GM18909 (cell line): Measurements from ENCODE around the gene TMEM201.

Source experiments
- ATAC-seq: cut with Tn5 transposase; IDR thresholded peaks from one replicate; pipeline ENCODE4 v1.9.1; 2021; ENCODE audit warnings: mild to moderate bottlenecking; ENCODE audit not compliant: unreplicated experiment, poor library complexity

The TMEM201 gene

DNA sequence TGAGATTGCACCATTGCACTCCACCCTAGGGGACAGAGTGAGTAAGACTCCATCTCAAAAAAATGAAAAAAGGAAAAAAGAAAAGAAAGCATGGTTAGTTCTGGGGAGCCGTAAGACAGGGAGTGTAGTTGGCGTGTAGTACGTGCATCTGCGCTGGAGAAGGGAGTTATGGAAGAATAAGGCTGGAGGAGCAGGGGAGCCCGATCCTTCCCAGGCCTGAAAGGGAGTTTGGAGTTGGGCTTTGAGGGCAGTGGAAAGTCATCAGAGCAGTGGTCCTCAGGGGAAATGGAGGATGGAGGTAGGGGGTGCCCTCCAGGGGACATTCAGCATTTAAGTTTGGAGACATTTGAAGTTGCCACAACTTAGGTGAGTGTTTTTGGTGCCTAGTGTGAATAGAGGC lies 11.3 kb upstream of the TMEM201 start:
- no peak for ATAC-seq

DNA sequence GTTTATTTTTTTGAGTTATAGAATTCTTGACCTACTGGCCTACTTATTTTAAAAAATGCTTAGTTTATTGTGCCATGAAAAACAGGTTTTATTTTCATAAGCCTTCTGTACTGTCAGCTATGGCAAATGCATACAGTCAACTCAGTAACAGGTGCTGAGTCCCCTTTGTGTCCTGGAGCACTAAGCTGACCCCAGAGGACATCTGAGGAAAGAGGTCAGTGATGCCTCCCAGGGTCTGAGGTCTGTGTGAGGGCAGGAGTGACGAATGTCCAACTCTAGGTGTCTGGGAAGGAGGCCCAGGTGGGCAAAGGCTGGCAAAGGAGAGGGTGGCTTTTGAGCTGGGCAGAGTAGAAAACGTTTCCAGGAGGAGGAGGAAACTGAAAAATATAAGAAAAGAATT lies 7.8 kb upstream of the TMEM201 start:
- no peak for ATAC-seq

GRCh38 chr1:9586147-9586766 lies 2.5 kb upstream of the TMEM201 start:
- no peak for ATAC-seq

- peak; percentile 6 for ATAC-seq
Measured at GRCh38 chr1:9589144-9589718, 520 bp downstream of the TMEM201 start.

DNA sequence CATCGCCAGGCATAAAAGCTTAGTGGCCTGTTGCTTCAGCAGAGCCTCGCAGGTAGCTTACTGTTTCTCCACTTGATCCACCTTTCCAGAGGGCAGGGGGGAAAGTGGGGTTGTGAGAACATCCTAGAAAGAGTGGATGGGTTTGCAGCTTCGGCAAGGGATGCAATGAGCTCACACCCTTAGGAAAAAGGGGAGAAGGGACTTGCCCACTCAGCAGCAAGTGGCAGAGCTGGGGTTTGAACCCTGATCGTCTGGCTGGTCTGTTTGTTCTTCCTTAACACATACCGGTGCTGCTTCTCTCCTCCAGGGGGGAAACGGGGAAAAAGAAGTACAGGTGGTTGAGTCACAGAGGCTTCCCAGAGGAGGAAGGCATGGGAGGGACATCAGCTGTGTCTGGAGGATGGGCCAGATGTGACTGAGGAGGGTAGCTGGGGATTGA lies 1.0 kb downstream of the TMEM201 start:
- ATAC-seq: no peak

- no peak for ATAC-seq
Measured at GRCh38 chr1:9590201-9590600, 1.5 kb downstream of the TMEM201 start.

DNA sequence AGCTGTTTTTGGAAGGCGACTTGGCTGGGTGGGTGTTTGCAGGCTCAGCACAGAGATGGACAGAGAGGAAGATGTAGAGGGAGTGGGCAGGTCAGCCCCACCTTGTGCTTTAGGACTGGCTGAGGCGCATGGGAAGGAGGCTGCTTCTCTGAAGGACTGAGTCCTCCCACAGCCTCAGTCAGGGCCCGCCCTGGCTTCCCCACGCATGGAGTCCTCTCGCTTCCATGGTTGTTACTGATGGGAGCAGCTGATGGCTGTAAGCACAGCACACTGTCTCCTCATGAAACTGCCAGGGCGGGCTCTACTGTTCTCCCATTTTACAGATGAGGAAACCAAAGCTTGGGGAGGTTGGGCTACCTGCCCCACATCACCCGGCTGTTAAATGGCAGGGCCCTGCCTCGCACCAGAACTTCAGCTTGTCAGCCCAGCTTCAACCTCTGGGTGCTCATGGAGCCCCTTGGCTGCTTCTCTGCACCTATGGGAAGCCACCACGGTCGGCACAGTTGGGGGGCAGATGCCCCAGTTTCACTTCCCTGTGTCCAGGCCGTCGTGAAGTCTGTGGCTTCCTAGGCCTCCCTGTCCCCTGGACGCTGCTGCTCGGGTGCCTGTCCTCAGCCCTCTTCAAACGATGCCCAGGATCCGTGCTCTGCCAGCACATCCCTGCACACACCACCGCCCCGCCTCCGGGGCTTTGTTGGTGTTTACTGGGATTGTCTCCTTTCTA lies 2.4 kb downstream of the TMEM201 start:
- no peak for ATAC-seq

DNA sequence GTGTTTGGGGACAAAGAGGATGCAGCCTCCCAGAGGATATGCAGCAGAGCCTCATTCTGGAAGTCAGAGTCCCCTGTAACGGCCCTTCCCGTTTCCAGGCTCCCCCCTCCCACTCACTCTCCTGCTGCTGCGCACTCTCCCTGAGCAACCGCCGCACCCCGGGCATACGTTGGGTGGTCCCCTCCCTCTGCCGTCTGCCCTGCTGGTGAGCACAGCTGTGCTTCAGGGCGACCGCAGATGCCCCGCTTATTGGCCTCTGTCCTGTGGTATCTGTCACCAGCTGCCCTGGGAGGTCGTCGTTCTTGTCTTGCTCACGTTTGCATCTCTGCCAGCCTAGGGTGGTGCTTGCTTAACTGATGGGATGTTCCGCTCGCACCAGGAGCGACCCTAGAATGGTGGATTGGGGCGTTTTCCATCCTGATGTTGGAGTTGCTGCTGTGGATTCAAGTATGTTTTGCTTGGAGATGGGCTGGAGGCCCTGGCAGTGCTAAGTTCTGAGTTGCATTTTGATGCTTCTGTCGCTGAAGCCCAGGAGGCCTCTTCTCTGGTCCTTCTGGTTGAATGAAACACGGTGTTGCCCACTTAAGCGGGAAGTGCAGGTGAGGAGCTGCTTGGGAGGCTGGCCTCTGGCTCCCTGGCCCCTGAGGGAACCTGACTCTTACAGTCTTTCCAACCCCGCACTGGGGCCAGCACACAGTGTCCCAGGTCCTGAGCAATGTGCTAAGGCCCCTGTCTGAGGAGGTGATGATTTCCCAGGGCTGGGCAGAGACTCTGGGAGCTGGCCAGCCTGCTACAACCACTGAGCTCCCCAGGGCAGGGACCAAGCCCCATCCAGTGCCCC lies 3.2 kb downstream of the TMEM201 start:
- ATAC-seq: no peak

- no peak for ATAC-seq
Measured at GRCh38 chr1:9592510-9593075, 3.9 kb downstream of the TMEM201 start.

- ATAC-seq: no peak
Measured at GRCh38 chr1:9593147-9593491, 4.4 kb downstream of the TMEM201 start.

DNA sequence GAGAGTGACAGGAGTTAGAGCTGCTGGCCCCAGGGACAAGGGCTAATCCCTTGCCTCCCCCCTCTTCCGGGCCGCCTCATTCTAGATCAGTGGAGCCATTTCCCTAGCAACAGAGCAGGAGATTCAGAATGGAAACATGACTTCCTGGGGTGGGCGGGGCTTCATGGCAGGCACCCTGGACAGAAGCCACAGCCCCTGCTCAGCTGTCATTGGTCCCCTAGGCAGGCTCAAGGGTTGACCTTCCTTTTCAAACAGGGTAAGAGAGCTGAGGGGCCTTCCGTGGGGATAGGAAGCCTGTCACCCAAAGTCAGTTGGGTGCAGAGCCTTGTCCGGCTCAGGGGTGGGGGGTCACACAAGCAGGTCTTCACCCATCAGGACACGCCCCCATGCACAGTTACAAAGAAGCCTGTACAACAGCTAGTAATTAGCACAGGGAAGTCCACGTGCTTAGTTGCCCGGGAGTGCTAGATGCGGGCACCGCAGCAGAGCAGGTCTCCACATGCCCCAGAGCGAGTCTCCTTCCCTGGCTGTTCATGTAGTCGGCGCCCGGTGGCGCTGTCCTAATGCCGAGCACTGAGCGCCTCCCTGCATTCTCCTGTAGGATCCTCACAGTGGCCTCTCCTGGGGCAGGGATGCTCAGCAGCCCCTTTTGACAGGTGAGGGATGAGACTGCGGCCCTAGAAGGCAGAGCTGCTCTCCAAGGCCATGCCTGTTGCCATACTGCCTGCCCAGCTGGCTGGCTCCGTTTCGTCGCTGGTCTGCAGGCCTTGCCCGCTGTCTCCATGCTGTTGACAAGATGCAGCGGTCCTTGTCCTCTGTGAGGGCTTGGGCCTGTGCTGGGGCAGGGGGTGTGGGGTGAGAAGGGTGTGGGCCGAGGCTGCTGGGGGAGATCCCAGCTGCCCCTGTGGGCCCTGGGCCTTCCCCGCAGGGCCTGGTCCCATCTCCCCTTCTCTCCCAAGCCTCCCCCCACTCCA lies 5.1 kb downstream of the TMEM201 start:
- ATAC-seq: no peak

- ATAC-seq: no peak
Measured at GRCh38 chr1:9594471-9595155, 5.9 kb downstream of the TMEM201 start.

- ATAC-seq: no peak
Measured at GRCh38 chr1:9595156-9595967, 6.7 kb downstream of the TMEM201 start.

GRCh38 chr1:9595968-9596340 lies 7.2 kb downstream of the TMEM201 start:
- no peak for ATAC-seq

DNA sequence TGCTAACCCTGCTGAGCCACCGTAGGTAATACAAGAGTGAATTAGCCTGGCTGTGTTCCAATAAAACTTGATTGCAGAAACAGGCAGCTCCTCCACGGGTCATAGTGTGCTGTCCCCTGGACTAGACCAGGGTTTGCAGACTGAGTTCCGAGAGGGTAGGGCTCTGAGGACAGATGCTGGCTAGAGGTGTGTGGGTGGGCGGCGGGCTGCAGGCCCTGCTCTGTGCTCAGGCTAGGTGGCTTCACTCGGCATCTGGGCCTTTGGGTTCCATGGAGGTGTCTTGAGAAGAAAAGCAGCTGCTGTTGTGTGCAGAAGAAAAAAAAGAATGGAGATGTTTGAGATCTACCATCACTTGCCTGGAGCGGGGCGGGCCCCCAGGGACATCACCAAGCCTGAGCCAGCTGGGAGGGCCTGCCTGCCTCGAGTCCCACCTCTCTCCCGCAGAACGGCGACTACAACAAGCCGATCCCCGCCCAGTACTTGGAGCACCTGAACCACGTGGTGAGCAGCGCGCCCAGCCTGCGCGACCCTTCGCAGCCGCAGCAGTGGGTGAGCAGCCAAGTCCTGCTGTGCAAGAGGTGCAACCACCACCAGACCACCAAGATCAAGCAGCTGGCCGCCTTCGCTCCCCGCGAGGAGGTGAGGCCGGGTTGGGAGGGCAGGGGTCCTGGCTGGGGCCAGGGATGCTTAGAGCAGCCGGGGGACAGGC lies 7.9 kb downstream of the TMEM201 start:
- no peak for ATAC-seq

DNA sequence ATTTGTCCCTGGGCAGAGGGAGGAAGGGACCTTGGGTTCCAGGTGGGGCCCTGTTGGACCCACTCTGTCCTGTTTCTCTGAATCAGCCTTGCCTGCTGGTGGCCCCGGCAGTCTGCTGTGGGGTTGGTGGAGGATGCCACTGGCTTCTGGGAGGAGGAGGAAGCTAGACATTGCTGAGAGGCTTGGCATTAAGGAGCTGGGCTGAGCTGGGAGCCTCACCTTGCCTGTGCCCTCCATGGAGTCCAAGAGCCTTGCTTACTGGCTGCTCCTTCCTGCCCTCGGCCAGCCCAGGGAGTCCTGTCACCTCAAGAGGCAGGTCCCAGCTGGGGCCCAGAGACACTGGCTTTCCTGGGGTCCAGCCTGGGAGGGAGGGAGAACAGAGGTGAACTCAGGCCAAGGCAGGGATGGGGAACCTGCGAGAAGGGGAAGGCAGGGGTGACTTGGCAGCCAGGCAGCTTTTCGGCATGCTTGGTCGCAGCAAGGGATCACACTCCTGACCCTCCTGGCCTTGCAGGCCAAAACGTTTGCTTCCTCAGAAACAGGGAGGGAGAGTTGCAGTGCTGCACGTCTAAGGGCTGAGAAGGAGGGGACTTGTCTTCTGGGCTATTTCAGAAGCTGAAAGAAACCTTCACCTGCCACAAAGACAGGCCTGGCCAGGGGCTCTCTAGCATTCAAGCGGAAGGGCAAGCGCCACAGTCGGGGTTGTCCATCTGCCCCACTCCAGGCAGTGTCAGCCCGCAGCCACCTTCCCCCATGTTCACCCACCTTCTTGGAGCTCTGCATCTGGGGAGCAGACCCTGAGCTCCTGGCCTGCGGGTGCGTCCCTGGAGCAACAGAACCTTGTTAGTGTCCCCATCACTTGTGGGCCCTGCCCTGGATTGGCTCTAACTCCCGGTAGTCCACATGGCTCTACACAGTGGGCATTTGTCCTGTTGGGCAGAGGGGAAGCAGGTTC lies 8.9 kb downstream of the TMEM201 start:
- no peak for ATAC-seq

DNA sequence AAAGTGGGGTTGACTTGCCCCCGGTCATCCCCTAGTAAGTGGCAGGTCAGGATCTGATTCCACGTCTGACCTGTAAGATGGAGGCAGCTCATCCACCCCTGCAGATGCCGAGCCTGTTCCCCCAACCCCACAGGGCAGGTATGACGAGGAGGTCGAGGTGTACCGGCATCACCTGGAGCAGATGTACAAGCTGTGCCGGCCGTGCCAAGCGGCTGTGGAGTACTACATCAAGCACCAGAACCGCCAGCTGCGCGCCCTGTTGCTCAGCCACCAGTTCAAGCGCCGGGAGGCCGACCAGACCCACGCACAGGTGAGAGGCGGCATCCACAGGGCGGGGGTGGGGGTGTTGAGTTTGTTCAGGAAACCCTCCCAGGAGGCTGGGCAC lies 9.6 kb downstream of the TMEM201 start:
- no peak for ATAC-seq
